Peyer's patch (tissue), 4 donors: Measurements from ENCODE around the gene ITGA8.

Experiments used
- CTCF ChIP-seq, 6 experiments: fragments of 450-650 bp in 4 of 6; fragments of 200-600 bp in 2 of 6; sonication (generic) in 1 of 6; IDR thresholded peaks; one replicate each; pipeline ENCODE4 v1.5.1; 2017 to 2019; ENCODE audit warnings: antibody characterized with exemption in 6 of 6, mild to moderate bottlenecking in 3 of 6, moderate library complexity in 1 of 6
- POLR2A ChIP-seq, 2 donors: fragments of 450-650 bp; IDR thresholded peaks; one replicate each; pipeline ENCODE4 v1.5.1; 2017; ENCODE audit warnings: antibody characterized with exemption in 2 of 2, mild to moderate bottlenecking in 2 of 2, moderate library complexity in 2 of 2

GRCh38 chr10:15473396-15473767, 246.3 kb downstream of the ITGA8 start:
- no peak for TF ChIP-seq CTCF (IDR thresholded peaks at IDR 0.05)
- no peak for TF ChIP-seq POLR2A (IDR thresholded peaks at IDR 0.05)
